H9 (cell line): ENCODE measurements around the gene PBX1. TPM values are rescaled to one million over a fixed set of nuclear protein-coding genes. Genes with fewer than 3 reads are reported as not detected.

Source experiments
- DNase-seq: peaks from one replicate; pipeline ENCODE4 v3.0.0-alpha.2; 2017
- H2AFZ ChIP-seq: one replicate; pipeline ENCODE4 v1.6.1; 2013; ENCODE audit warnings: mild to moderate bottlenecking, low read length, control low read depth, moderate library complexity
- H2AK5ac ChIP-seq: 2 replicates; pipeline ENCODE4 v1.6.1; 2013; ENCODE audit warnings: low read length, control low read depth, mixed read lengths; ENCODE audit not compliant: insufficient read length
- H2BK120ac ChIP-seq: one replicate; pipeline ENCODE4 v1.6.1; 2013; ENCODE audit warnings: low read depth, mild to moderate bottlenecking, low read length, control low read depth, inconsistent platforms; ENCODE audit not compliant: poor library complexity, severe bottlenecking
- H2BK12ac ChIP-seq: 2 replicates; pipeline ENCODE4 v1.6.1; 2013; ENCODE audit warnings: low read length, control low read depth, mixed read lengths, low read depth; ENCODE audit not compliant: insufficient read length
- H2BK15ac ChIP-seq: 2 replicates; pipeline ENCODE4 v1.6.1; 2013; ENCODE audit warnings: low read depth, low read length, control low read depth
- H2BK20ac ChIP-seq: one replicate; pipeline ENCODE4 v1.6.1; 2013; ENCODE audit warnings: low read depth, mild to moderate bottlenecking, low read length, control low read depth, inconsistent platforms; ENCODE audit not compliant: poor library complexity, severe bottlenecking
- H2BK5ac ChIP-seq: 2 replicates; pipeline ENCODE4 v1.6.1; 2013; ENCODE audit warnings: low read length, control low read depth, mixed read lengths; ENCODE audit not compliant: insufficient read length
- H3K14ac ChIP-seq: 2 replicates; pipeline ENCODE4 v1.6.1; 2013; ENCODE audit warnings: low read length, control low read depth; ENCODE audit not compliant: insufficient read depth
- H3K18ac ChIP-seq: 2 replicates; pipeline ENCODE4 v1.6.1; 2013; ENCODE audit warnings: low read depth, mild to moderate bottlenecking, mixed read lengths, low read length, control low read depth; ENCODE audit not compliant: insufficient read length
- H3K23ac ChIP-seq: 2 replicates; pipeline ENCODE4 v1.6.1; 2013; ENCODE audit warnings: low read length, control low read depth, mixed read lengths, low read depth; ENCODE audit not compliant: insufficient read length
- H3K23me2 ChIP-seq: 2 replicates; pipeline ENCODE4 v1.6.1; 2013; ENCODE audit warnings: low read depth, mild to moderate bottlenecking, mixed read lengths, low read length, control low read depth; ENCODE audit not compliant: insufficient read length, poor library complexity, severe bottlenecking
- H3K27ac ChIP-seq: 2 replicates; pipeline ENCODE4 v1.5.1; 2013; ENCODE audit warnings: low read length, control low read depth, mixed read lengths, low read depth; ENCODE audit not compliant: insufficient read length
- H3K27me3 ChIP-seq: 2 replicates; pipeline ENCODE4 v1.6.1; 2013; ENCODE audit warnings: low read length, control low read depth, inconsistent platforms; ENCODE audit not compliant: insufficient read depth
- H3K4ac ChIP-seq: 2 replicates; pipeline ENCODE4 v1.6.1; 2013; ENCODE audit warnings: low read depth, mild to moderate bottlenecking, control low read depth, inconsistent platforms, low read length, moderate library complexity
- H3K4me1 ChIP-seq: 2 replicates; pipeline ENCODE4 v1.6.1; 2013; ENCODE audit warnings: low read length, control low read depth, inconsistent platforms; ENCODE audit not compliant: insufficient read depth
- H3K4me2 ChIP-seq: 2 replicates; pipeline ENCODE4 v1.6.1; 2013; ENCODE audit warnings: low read length, control low read depth, mixed read lengths; ENCODE audit not compliant: insufficient read length, insufficient read depth
- H3K56ac ChIP-seq: 2 replicates; pipeline ENCODE4 v1.6.1; 2013; ENCODE audit warnings: low read depth, mild to moderate bottlenecking, mixed read lengths, low read length, control low read depth; ENCODE audit not compliant: insufficient read length
- H3K79me1 ChIP-seq: 2 replicates; pipeline ENCODE4 v1.6.1; 2013; ENCODE audit warnings: low read depth, mild to moderate bottlenecking, moderate library complexity, low read length, control low read depth, inconsistent platforms; ENCODE audit not compliant: insufficient read depth, poor library complexity, severe bottlenecking
- H3K79me2 ChIP-seq: 2 replicates; pipeline ENCODE4 v1.6.1; 2013; ENCODE audit warnings: low read length, control low read depth, inconsistent platforms; ENCODE audit not compliant: insufficient read depth
- H3K9ac ChIP-seq: 2 replicates; pipeline ENCODE4 v1.6.1; 2013; ENCODE audit warnings: low read length, control low read depth, mixed read lengths; ENCODE audit not compliant: insufficient read length; ENCODE audit errors: extremely low read depth
- H3K9me3 ChIP-seq: one replicate; pipeline ENCODE4 v1.6.1; 2013; ENCODE audit warnings: low read depth, low read length, inconsistent platforms; ENCODE audit not compliant: control insufficient read depth
- H3T11ph ChIP-seq: one replicate; pipeline ENCODE4 v1.6.1; 2013; ENCODE audit warnings: mild to moderate bottlenecking, low read length, control low read depth, inconsistent platforms
- H4K20me1 ChIP-seq: one replicate; pipeline ENCODE4 v1.6.1; 2013; ENCODE audit not compliant: control insufficient read depth, insufficient read length, insufficient read depth
- H4K5ac ChIP-seq: 2 replicates; pipeline ENCODE4 v1.6.1; 2013; ENCODE audit warnings: low read depth, mild to moderate bottlenecking, mixed read lengths, low read length, control low read depth; ENCODE audit not compliant: insufficient read length
- H4K8ac ChIP-seq: replicated peaks from 2 replicates; pipeline ENCODE4 v1.6.1; 2013; ENCODE audit warnings: low read length, control low read depth, mixed read lengths, low read depth; ENCODE audit not compliant: insufficient read length
- H4K91ac ChIP-seq: 2 replicates; pipeline ENCODE4 v1.6.1; 2013; ENCODE audit warnings: low read depth, mild to moderate bottlenecking, moderate library complexity, mixed read lengths, low read length, control low read depth; ENCODE audit not compliant: insufficient read length
- H3K27ac Mint-ChIP-seq, 3 experiments: 2 replicates in 2 of 3; 3 replicates in 1 of 3; pipeline ENCODE4 v1.8.0; 2020 to 2021; ENCODE audit warnings: mixed read lengths in 3 of 3, mild to moderate bottlenecking in 1 of 3, moderate library complexity in 1 of 3
- H3K27me3 Mint-ChIP-seq: 2 replicates; pipeline ENCODE4 v1.8.0; 2021; ENCODE audit warnings: low read depth, mild to moderate bottlenecking, moderate library complexity, mixed read lengths
- H3K36me3 Mint-ChIP-seq, 3 experiments: 2 replicates in 2 of 3; 3 replicates in 1 of 3; pipeline ENCODE4 v1.8.0; 2020 to 2021; ENCODE audit warnings: low read depth in 3 of 3, mixed read lengths in 3 of 3; ENCODE audit not compliant: insufficient read depth in 1 of 3
- H3K4me1 Mint-ChIP-seq, 2 experiments: 2 replicates each; pipeline ENCODE4 v1.8.0; 2020; ENCODE audit warnings: mixed read lengths in 2 of 2
- H3K4me3 Mint-ChIP-seq, 2 experiments: 2 replicates in 1 of 2; 3 replicates in 1 of 2; pipeline ENCODE4 v1.8.0; 2020 to 2021; ENCODE audit warnings: mild to moderate bottlenecking in 2 of 2, mixed read lengths in 2 of 2, moderate library complexity in 1 of 2
- H3K9me3 Mint-ChIP-seq, 2 experiments: 2 replicates in 1 of 2; 3 replicates in 1 of 2; pipeline ENCODE4 v1.8.0; 2020; ENCODE audit warnings: mild to moderate bottlenecking in 2 of 2, mixed read lengths in 2 of 2, moderate library complexity in 1 of 2
- WGBS: extraction: QIAGEN DNeasy Blood & Tissue Kit; methylation state at CpG from one replicate; pipeline ENCODE4 v1.1.7; 2013; ENCODE audit warnings: missing lambda C conversion rate, low lambda C conversion rate, mixed read lengths; ENCODE audit not compliant: insufficient read length; ENCODE audit errors: extremely low coverage; 5-methylcytosine and 5-hydroxymethylcytosine counted together
- total RNA-seq: library from RNA; stranded (reverse); gene quantifications from 2 replicates; pipeline ENCODE4 v1.2.1, GENCODE V29; 2021
- TF ChIP-seq, protein P1 (sequence below): fragments of 200-600 bp; sonication (generic); conservative IDR thresholded peaks from 3 replicates; pipeline ENCODE4 v1.8.0; 2021; ENCODE audit warnings: antibody characterized with exemption, mild to moderate bottlenecking

The PBX1 gene
- total RNA-seq, 1 experiment from 2014 or later: 142 TPM

DNA sequence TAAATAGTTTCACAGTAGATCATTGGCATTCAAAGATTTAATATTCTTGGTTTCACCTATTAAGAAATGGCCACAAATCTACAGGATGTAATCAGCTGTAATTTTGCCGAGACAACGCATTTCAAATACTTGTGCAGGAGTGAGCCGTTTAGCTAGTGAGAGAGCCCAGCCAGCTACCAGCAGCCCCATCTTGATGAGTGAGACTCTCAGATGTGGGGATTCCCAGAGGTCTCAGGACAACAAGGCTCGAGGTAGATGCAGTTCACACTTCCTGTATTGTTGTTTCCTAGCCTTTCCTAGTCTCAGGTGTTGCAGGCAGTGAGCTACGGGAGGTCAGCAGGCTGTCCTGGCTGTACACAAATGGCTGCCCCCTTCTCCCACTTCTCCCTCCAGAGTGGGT lies 108.6 kb downstream of the PBX1 start:
- no peak overlapping the region for H3K9ac ChIP-seq
- H3K79me2 ChIP-seq: peaks cover 11% of the 10 kb centered on the region; the same call in 1 of the 2 replicates
- H3K18ac ChIP-seq: no peak overlapping the region
- H3K9me3 ChIP-seq: no peaks in the 10 kb centered on the region
- TF ChIP-seq, protein P1, sequence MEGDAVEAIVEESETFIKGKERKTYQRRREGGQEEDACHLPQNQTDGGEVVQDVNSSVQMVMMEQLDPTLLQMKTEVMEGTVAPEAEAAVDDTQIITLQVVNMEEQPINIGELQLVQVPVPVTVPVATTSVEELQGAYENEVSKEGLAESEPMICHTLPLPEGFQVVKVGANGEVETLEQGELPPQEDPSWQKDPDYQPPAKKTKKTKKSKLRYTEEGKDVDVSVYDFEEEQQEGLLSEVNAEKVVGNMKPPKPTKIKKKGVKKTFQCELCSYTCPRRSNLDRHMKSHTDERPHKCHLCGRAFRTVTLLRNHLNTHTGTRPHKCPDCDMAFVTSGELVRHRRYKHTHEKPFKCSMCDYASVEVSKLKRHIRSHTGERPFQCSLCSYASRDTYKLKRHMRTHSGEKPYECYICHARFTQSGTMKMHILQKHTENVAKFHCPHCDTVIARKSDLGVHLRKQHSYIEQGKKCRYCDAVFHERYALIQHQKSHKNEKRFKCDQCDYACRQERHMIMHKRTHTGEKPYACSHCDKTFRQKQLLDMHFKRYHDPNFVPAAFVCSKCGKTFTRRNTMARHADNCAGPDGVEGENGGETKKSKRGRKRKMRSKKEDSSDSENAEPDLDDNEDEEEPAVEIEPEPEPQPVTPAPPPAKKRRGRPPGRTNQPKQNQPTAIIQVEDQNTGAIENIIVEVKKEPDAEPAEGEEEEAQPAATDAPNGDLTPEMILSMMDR: no peak
- H3T11ph ChIP-seq: no peak overlapping the region
- no peak overlapping the region for H4K5ac ChIP-seq
- H3K27ac ChIP-seq: no peak overlapping the region
- no peak overlapping the region for H3K14ac ChIP-seq
- no peak overlapping the region for H2BK120ac ChIP-seq
- Mint-ChIP-seq H3K9me3 (no peaks in the 10 kb centered on the region), H3K27me3 (no peaks in the 10 kb centered on the region), H3K36me3 (peaks cover 0 to 6% (median 3%) of the 10 kb centered on the region in 3 experiments; a peak in 3 of 7 replicates), H3K27ac (no peak overlapping the region; a peak in 1 of 7 replicates), H3K4me3 (no peak overlapping the region), H3K4me1 (peaks cover 54 to 67% of the 10 kb centered on the region in 2 experiments)
- H2BK5ac ChIP-seq: no peak overlapping the region
- H2BK20ac ChIP-seq: no peak overlapping the region
- H3K23ac ChIP-seq: no peak overlapping the region
- H3K79me1 ChIP-seq: peaks cover 3% of the 10 kb centered on the region
- H3K23me2 ChIP-seq: no peaks in the 10 kb centered on the region
- H3K4me1 ChIP-seq: peaks cover 10% of the 10 kb centered on the region
- no CpG with 5 or more reads among the region's 5 CpGs for WGBS
- no peak overlapping the region for H2BK12ac ChIP-seq
- DNase-seq: no peak
- H3K27me3 ChIP-seq: no peaks in the 10 kb centered on the region
- no peak overlapping the region for H3K56ac ChIP-seq
- no peak overlapping the region for H2AK5ac ChIP-seq
- no peak overlapping the region for H4K8ac ChIP-seq
- H3K4me2 ChIP-seq: no peak overlapping the region
- no peak overlapping the region for H3K4ac ChIP-seq
- H2BK15ac ChIP-seq: no peak overlapping the region
- H4K91ac ChIP-seq: no peak overlapping the region
- H2AFZ ChIP-seq: no peak overlapping the region
- peaks cover 2% of the 10 kb centered on the region for H4K20me1 ChIP-seq
